Measurements from ENCODE around the gene EYA2. TPM values are rescaled to one million over a fixed set of nuclear protein-coding genes. Genes with fewer than 3 reads are reported as not detected.
A peak's percentile ranks its signal among the peaks of the same experiment; 100 is the strongest.

The EYA2 gene
- total RNA-seq, 1 experiment from 2014 or later, result 0.08 TPM

DNA sequence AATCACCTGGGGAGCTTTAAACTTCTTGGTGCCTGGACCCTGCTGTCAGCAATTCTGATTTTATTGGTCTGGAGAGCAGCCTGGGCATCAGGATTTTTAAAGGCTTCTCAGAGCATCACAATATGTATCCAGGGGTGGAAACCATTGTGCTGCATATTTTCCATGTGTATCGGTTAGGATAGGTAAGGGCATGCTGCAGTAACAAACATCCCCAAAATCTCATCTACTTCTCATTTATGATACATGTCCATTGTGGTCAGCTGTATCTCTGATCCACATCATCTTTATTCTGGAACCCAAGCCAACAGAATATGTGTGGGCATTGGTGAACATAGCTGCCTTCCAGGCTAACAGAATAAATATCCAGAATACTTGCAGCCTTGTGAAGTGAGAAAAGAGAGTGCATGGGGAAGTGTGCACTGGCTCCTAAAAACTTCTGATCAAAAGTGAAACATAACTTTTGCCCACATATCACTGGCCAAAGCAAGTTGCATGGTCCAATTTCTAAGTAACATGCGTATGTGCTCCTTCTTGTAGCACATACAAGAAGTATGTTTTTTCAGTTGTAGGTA lies 246.8 kb downstream of the EYA2 start:
- DNase-seq (ENCODE audit: low read depth in 1 of 2, low spot score in 2 of 2), result no peak
- Histone ChIP-seq H3K9me3 (replicated peaks) (peaks cover 4% of the 10 kb centered on the region; the same call in 1 of the 2 replicates), H3K4me1 (replicated peaks) (peaks cover 19% of the 10 kb centered on the region), H3K27ac (no peak overlapping the region), H3K27me3 (replicated peaks) (no peaks in the 10 kb centered on the region), H3K36me3 (no peaks in the 10 kb centered on the region), H3K4me3 (no peak overlapping the region)

DNA sequence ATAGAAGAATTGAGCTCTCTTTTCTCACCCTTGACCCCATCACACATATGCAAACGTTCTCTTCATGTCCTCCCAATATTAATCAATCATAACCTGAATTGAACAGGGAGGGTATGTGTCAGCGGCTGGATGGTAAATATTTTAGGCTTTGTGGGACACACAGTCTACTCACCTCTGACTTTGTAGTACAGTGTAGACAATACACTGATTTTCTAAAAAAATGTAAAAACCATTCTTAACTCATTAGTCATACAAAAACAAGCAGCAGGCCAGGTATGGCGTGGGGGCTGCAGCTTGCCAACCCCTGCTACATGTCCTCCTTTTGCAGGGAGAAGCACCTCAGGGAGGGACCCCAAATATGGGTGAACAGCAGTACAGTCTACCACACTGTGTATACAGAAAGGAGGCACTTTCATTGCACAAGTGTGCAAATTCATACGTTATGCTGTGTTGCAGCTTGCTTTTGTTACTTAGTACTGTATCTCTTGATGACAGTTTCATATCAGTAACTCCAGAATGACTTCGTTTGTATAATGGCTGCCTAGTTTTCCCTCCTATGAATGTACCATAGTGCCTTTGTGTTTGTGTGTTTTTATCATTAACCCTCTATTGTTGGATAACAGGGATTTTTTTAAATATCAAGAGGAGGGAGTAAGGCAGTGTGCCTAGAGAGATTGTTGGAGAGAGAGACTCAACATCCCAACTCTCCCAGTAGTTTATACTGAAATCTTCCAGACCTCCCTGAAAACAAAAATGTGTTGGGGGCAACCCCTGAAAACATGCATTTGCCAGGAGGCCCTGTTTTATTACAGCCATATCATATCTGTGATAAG lies 247.5 kb downstream of the EYA2 start:
- DNase-seq (ENCODE audit: low read depth in 1 of 2, low spot score in 2 of 2), result no peak
- Histone ChIP-seq H3K9me3 (replicated peaks) (peaks cover 4% of the 10 kb centered on the region; the same call in 1 of the 2 replicates), H3K4me3 (no peak overlapping the region), H3K27me3 (replicated peaks) (no peaks in the 10 kb centered on the region), H3K36me3 (no peaks in the 10 kb centered on the region), H3K27ac (no peak overlapping the region), H3K4me1 (replicated peaks) (peaks cover 18% of the 10 kb centered on the region)

DNA sequence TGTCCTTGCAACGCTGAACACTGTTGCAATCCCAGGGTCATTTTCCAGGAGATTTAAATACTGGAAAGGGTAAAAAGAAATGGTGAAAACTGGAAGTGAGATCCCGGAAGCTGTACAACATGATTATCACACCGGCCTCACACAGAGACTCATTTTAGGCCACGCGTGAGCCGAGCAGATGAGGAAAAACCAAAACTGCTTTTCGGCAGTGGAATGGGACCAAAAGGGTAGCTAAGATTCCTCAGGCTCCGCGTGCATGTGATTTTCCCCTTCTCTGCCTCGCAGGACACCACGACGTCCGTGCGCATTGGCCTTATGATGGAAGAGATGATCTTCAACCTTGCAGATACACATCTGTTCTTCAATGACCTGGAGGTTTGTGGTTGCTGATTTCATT lies 248.1 kb downstream of the EYA2 start:
- H3K36me3 ChIP-seq, result no peaks in the 10 kb centered on the region
- no peak overlapping the region for H3K4me3 ChIP-seq
- no peak overlapping the region for H3K27ac ChIP-seq
- no peaks in the 10 kb centered on the region for H3K27me3 ChIP-seq (replicated peaks)
- peaks cover 16% of the 10 kb centered on the region for H3K4me1 ChIP-seq (replicated peaks)
- H3K9me3 ChIP-seq (replicated peaks), result peaks cover 4% of the 10 kb centered on the region; the same call in 1 of the 2 replicates
- no peak for DNase-seq (ENCODE audit: low read depth in 1 of 2, low spot score in 2 of 2)

DNA sequence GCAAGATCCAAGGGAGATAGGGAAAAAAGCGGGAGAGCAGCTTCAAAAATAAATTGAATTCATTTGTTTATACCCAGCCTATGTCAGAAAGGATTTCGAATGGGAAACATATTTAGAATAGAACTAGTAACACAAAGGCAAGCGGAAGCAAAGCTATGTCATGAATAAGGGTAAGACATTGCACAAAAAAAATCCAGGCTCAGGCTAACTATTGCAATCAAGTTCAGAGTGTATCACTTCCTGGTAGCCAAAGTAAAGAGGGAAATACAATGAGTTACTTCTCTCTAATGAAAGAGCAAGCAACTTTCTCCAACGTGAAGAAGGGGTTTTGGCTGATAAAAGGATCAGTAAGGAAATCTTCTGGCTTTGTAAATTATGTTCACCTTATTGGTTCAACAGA lies 249.0 kb downstream of the EYA2 start:
- H3K4me1 ChIP-seq (replicated peaks), result peaks cover 16% of the 10 kb centered on the region
- no peak overlapping the region for H3K4me3 ChIP-seq
- no peak for DNase-seq (ENCODE audit: low read depth in 1 of 2, low spot score in 2 of 2)
- H3K27ac ChIP-seq, result no peak overlapping the region
- H3K9me3 ChIP-seq (replicated peaks), result peaks cover 4% of the 10 kb centered on the region; the same call in 1 of the 2 replicates
- no peaks in the 10 kb centered on the region for H3K36me3 ChIP-seq
- H3K27me3 ChIP-seq (replicated peaks), result no peaks in the 10 kb centered on the region

DNA sequence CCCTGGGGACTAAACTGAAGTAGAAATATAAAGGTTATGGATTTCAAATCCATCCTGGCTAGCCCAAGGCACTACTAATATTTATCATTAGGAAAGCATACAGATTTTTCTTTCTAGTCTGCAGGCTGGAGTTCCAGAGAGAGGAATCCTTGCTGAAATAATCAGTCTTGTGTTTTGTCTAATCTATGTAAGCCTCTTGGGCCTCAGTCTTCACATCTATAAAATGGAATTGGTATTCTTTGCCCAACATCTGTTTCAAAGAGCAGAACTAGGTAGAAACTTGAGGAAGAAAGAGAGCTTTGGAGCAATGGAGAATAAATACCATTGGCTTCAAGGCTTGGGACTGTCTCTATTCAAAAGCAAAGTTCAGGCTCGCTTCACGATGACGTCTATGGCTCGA lies 249.8 kb downstream of the EYA2 start:
- H3K36me3 ChIP-seq, result no peaks in the 10 kb centered on the region
- H3K4me1 ChIP-seq (replicated peaks), result peaks cover 16% of the 10 kb centered on the region
- DNase-seq (ENCODE audit: low read depth in 1 of 2, low spot score in 2 of 2), result no peak
- H3K9me3 ChIP-seq (replicated peaks), result peaks cover 4% of the 10 kb centered on the region; the same call in 1 of the 2 replicates
- no peaks in the 10 kb centered on the region for H3K27me3 ChIP-seq (replicated peaks)
- peak overlapping the region; percentile 17; the same call in 1 of the 2 replicates for H3K27ac ChIP-seq
- no peak overlapping the region for H3K4me3 ChIP-seq

DNA sequence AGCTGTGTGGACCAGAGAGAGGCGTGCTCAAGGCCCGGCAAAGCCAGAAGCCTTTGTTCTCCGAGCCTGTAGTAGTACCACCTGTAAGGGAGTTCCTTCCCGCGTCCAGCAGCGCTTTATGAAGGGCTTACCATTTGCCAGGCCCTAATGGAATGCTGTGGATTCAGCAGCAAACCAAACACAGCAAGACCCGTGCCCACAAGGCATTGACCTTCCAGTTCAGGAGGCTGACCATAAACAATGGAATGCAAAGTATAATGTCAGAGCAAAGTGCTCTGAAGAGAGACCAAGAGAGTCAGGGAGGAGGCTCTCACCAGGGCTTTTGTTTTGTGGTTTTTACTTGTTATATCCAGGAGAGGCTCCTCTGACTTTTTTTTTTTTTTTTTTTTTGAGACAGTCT lies 252.0 kb downstream of the EYA2 start:
- no peak overlapping the region for H3K27ac ChIP-seq

DNA sequence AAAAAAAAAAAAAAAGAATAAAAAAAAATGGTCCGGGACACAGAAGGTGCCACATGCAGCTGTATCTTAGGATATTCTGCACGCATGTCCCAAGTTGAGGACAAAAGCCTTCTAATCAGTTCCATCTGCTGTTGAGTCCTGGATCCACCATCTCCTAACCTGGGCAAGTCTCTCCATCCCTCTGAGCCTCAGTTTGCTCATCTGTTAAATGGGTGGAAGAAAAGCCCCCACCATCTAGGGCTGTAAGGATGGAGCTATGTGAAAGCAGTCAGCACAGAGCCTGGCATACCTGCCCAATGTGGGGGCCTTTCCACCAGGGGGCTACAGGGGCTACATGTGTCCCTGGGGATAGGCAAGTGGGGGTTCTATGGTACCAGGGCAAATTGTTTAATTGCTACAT lies 253.4 kb downstream of the EYA2 start:
- no peaks in the 10 kb centered on the region for H3K36me3 ChIP-seq
- DNase-seq (ENCODE audit: low read depth in 1 of 2, low spot score in 2 of 2), result no peak
- no peaks in the 10 kb centered on the region; the same call in 1 of the 2 replicates for H3K9me3 ChIP-seq (replicated peaks)
- no peaks in the 10 kb centered on the region for H3K27me3 ChIP-seq (replicated peaks)
- no peak overlapping the region for H3K27ac ChIP-seq
- no peak overlapping the region for H3K4me3 ChIP-seq
- peaks cover 16% of the 10 kb centered on the region for H3K4me1 ChIP-seq (replicated peaks)

More for the DNA sequence above, 252.0 kb downstream of the EYA2 start:
- H3K9me3 ChIP-seq (replicated peaks), result no peaks in the 10 kb centered on the region; the same call in 1 of the 2 replicates
- peaks cover 16% of the 10 kb centered on the region for H3K4me1 ChIP-seq (replicated peaks)
- no peaks in the 10 kb centered on the region for H3K27me3 ChIP-seq (replicated peaks)
- DNase-seq (ENCODE audit: low read depth in 1 of 2, low spot score in 2 of 2), result peak; percentile 75 to 80
- H3K4me3 ChIP-seq, result no peak overlapping the region
- no peaks in the 10 kb centered on the region for H3K36me3 ChIP-seq

DNA sequence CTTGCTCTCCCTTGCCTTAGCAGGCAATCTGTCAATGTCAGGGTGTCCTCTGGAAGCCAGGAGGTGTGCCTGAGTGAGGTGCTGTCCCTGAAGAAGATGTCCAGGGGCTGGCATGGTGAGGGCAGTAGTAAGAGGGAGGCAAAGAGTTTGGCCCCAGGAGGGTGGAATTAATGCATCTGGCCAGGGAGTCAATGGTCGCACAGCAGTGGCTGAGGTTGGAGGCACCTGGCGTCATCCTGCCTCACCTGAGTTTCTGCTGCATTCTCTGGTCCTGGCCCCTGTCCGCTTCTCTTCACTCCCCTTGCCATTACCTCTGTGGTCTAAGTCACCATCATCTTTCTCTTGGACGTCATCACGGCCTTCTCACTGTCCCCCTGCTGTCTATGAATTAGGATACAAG lies 255.3 kb downstream of the EYA2 start:
- no peak for DNase-seq (ENCODE audit: low read depth in 1 of 2, low spot score in 2 of 2)
- H3K36me3 ChIP-seq, result no peaks in the 10 kb centered on the region
- peaks cover 16% of the 10 kb centered on the region for H3K4me1 ChIP-seq (replicated peaks)
- no peaks in the 10 kb centered on the region; the same call in 1 of the 2 replicates for H3K9me3 ChIP-seq (replicated peaks)
- H3K4me3 ChIP-seq, result no peak overlapping the region
- H3K27me3 ChIP-seq (replicated peaks), result no peaks in the 10 kb centered on the region
- no peak overlapping the region for H3K27ac ChIP-seq

DNA sequence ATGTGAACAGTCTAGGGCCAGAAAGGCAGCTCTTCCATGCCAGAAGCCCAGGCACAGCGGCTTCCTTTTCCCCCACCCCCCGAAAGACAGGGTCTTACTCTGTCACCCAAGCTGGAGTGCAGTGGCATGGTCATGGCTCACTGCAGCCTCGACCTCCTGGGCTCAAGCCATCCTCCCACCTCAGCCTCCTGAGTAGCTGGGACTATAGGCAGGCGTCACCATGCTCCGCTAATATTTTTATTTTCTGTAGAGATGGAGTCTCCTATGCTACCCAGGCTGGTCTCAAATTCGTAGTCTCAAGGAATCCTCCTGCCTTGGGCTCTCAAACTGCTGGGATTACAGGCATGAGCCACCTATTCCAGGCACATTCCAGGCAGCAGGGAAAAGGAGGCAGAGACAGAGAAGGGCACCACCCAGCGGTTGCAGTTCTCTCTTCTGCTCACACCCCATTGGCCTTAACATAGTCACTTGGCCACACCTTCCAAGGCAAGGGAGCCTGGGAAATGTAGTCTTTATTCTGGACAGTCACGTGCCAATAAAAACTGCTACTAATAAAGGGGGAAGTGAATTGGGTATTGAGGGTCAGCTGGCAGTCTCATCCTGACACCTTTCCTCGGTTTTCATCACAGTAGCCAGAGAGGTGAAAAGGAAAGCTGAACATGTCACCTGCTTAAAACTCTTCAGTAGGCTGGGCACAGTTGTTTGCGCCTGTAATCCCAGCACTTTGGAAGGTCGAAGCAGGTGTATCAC lies 255.9 kb downstream of the EYA2 start:
- H3K27me3 ChIP-seq (replicated peaks), result no peaks in the 10 kb centered on the region
- peaks cover 16% of the 10 kb centered on the region for H3K4me1 ChIP-seq (replicated peaks)
- H3K9me3 ChIP-seq (replicated peaks), result no peaks in the 10 kb centered on the region; the same call in 1 of the 2 replicates
- H3K36me3 ChIP-seq, result no peaks in the 10 kb centered on the region
- H3K27ac ChIP-seq, result no peak overlapping the region
- DNase-seq (ENCODE audit: low read depth in 1 of 2, low spot score in 2 of 2), result peak; percentile 63 to 79
- no peak overlapping the region for H3K4me3 ChIP-seq

DNA sequence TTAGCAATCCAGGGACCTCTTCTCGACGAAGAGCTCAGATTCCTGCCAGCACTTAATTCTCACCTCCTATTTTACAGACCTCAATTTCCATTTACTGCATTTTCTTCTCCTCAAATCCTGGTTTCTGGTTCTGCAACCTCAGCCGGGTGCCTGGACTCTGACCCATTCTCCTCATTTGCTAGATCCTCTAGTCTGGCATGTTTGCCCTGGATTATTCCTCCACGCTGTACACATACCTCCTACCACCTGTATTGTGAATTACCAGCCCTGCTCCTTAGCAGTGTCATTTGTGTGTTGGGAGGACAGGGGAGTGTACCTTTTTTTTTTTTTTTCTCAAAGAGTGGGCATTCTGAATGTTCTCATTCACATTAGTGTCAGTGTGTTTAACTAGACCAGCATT lies 257.4 kb downstream of the EYA2 start:
- no peak for DNase-seq (ENCODE audit: low read depth in 1 of 2, low spot score in 2 of 2)
- Histone ChIP-seq H3K9me3 (replicated peaks) (no peaks in the 10 kb centered on the region; the same call in 1 of the 2 replicates), H3K4me1 (replicated peaks) (peaks cover 5% of the 10 kb centered on the region), H3K36me3 (no peaks in the 10 kb centered on the region), H3K4me3 (no peak overlapping the region), H3K27me3 (replicated peaks) (no peaks in the 10 kb centered on the region), H3K27ac (no peak overlapping the region)

DNA sequence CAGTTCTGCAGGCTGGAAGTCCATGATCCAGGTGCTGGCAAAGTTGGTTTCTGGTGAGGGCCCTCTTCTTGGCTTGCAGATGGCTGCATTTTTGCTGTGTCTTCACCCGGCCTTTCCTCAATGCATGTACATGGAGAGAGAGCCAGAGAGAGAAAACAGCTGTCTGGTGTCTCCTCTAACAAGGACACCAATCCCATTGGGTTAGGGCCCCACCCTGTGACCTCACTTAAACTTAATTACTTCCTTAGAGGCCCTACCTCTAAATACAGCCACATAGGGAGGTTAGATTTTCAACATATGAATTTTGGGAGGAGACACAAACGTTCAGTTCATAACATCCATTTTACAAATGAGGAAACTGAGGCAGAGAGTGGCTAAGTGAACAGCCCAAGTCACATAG lies 259.4 kb downstream of the EYA2 start:
- no peak overlapping the region for H3K27ac ChIP-seq
- H3K27me3 ChIP-seq (replicated peaks), result 0 out of 2 replicates have a peak, but pooled peaks cover 5% of the 10 kb centered on the region
- DNase-seq (ENCODE audit: low read depth in 1 of 2, low spot score in 2 of 2), result no peak
- no peaks in the 10 kb centered on the region for H3K4me1 ChIP-seq (replicated peaks)
- H3K9me3 ChIP-seq (replicated peaks), result no peaks in the 10 kb centered on the region; the same call in 1 of the 2 replicates
- H3K36me3 ChIP-seq, result no peaks in the 10 kb centered on the region
- no peak overlapping the region for H3K4me3 ChIP-seq

DNA sequence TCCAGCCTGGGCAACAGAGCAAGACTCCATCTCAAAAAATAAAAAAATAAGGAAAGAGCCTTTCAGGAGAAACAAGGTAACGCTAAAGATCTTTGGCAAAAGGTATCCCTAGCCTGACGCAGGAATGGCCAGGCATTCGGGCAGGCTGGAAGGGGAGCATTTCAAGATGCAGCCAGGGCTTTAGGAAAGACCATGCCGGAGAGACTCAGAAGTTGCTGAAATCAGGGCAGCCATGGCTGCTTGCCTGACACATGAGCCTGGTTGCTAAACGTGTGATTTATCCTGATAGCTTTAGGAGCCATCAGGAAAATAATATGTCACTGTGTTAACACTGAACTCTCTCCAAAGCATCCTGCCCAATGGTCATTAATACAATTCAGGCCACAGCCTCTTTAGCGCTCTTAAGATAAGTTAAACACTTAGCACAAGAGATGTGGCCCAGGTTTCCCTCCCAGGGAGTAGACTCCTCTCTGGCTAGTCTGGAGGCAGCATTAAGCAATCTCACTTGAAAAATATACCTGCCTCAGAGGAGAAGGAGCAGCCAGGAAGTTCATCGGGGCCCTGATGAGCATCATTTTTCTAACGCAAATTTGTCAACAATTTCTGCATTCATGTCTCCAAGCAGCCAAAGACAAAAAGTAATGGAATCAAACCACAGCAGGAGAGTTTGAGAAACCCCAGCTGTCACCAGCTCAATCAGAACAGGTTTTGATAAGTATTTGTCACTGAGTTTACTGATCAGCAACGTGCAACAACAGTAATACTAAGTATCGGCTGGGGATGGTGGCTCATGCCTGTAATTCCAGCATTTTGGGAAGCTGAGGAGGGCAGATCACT lies 261.9 kb downstream of the EYA2 start:
- H3K4me3 ChIP-seq, result no peak overlapping the region
- H3K27me3 ChIP-seq (replicated peaks), result 0 out of 2 replicates have a peak, but pooled peaks cover 5% of the 10 kb centered on the region
- no peaks in the 10 kb centered on the region; the same call in 1 of the 2 replicates for H3K9me3 ChIP-seq (replicated peaks)
- H3K27ac ChIP-seq, result no peak overlapping the region
- DNase-seq (ENCODE audit: low read depth in 1 of 2, low spot score in 2 of 2), result no peak
- no peaks in the 10 kb centered on the region for H3K36me3 ChIP-seq
- H3K4me1 ChIP-seq (replicated peaks), result no peaks in the 10 kb centered on the region

DNA sequence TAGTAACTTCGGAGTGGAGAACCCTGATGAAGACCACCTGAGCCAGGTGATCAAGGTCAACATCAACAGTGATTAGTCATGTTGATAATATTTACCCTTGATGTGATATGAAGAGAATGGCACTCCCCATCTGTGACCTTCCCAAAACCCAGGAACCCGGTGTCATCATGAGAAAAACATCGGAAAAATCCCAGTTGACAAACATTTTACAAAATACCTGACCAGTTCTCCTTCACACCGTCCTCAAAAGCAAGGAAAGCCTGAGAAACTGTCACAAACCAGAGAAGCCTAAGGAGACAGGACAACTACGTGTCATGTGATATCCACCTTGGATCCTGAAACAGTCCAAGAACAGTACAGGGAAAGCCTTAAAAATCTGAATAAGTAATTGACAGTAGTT lies 264.5 kb downstream of the EYA2 start:
- DNase-seq (ENCODE audit: low read depth in 1 of 2, low spot score in 2 of 2), result no peak
- Histone ChIP-seq H3K36me3 (no peaks in the 10 kb centered on the region), H3K4me3 (no peak overlapping the region), H3K27me3 (replicated peaks) (0 out of 2 replicates have a peak, but pooled peaks cover 5% of the 10 kb centered on the region), H3K9me3 (replicated peaks) (no peaks in the 10 kb centered on the region), H3K27ac (no peak overlapping the region), H3K4me1 (replicated peaks) (no peaks in the 10 kb centered on the region)

Measured in SJSA1 (cell line).